Measurements from ENCODE around the gene HIGD1C.

- TF ChIP-seq POLR2A (IDR thresholded peaks at IDR 0.05; ENCODE audit: low read depth): no peak
- TF ChIP-seq CTCF (IDR thresholded peaks at IDR 0.05): no peak
Measured at GRCh38 chr12:50990147-50990727, 37.9 kb downstream of the HIGD1C start.

All from esophagus muscularis mucosa (tissue), 3 donors.